Endodermal cell (in vitro differentiated cells): ENCODE measurements around the gene AFF2. TPM values are rescaled to one million over a fixed set of nuclear protein-coding genes. Genes with fewer than 3 reads are reported as not detected.

Experiments
- DNase-seq: peaks from one replicate; pipeline ENCODE4 v3.0.0-alpha.2; 2017
- H3K27ac ChIP-seq: 2 replicates; pipeline ENCODE4 v1.5.1; 2013; ENCODE audit warnings: mild to moderate bottlenecking, low read depth, low read length, moderate library complexity
- H3K27me3 ChIP-seq: 2 replicates; pipeline ENCODE4 v1.6.1; 2013; ENCODE audit warnings: mild to moderate bottlenecking, low read length, moderate library complexity; ENCODE audit not compliant: insufficient read depth, control insufficient read depth, poor library complexity, severe bottlenecking
- H3K36me3 ChIP-seq: 2 replicates; pipeline ENCODE4 v1.7.0; 2013; ENCODE audit warnings: mild to moderate bottlenecking, low read length, moderate library complexity; ENCODE audit not compliant: control insufficient read depth, insufficient read depth
- H3K4me1 ChIP-seq: one replicate; pipeline ENCODE4 v1.7.0; 2013; ENCODE audit warnings: low read length; ENCODE audit not compliant: control insufficient read depth, insufficient read depth
- H3K4me3 ChIP-seq: 2 replicates; pipeline ENCODE4 v1.5.1; 2013; ENCODE audit warnings: mild to moderate bottlenecking, low read length, moderate library complexity
- H3K9ac ChIP-seq: 2 replicates; pipeline ENCODE4 v1.6.1; 2013; ENCODE audit warnings: mild to moderate bottlenecking, low read length, moderate library complexity; ENCODE audit not compliant: poor library complexity, severe bottlenecking; ENCODE audit errors: extremely low read depth
- H3K9me3 ChIP-seq: 2 replicates; pipeline ENCODE4 v1.6.1; 2013; ENCODE audit warnings: mild to moderate bottlenecking, low read length, moderate library complexity; ENCODE audit not compliant: control insufficient read depth
- H3K27ac Mint-ChIP-seq: 2 replicates; pipeline ENCODE4 v1.8.0; 2020; ENCODE audit warnings: mixed read lengths
- H3K27me3 Mint-ChIP-seq: 2 replicates; pipeline ENCODE4 v1.8.0; 2021; ENCODE audit warnings: mild to moderate bottlenecking, mixed read lengths; ENCODE audit not compliant: insufficient read depth
- H3K36me3 Mint-ChIP-seq: 2 replicates; pipeline ENCODE4 v1.8.0; 2020; ENCODE audit warnings: low read depth, mixed read lengths
- H3K4me1 Mint-ChIP-seq: 2 replicates; pipeline ENCODE4 v1.8.0; 2020; ENCODE audit warnings: mixed read lengths
- H3K4me3 Mint-ChIP-seq: 2 replicates; pipeline ENCODE4 v1.8.0; 2020; ENCODE audit warnings: mild to moderate bottlenecking, moderate library complexity, mixed read lengths
- H3K9me3 Mint-ChIP-seq: 2 replicates; pipeline ENCODE4 v1.8.0; 2020; ENCODE audit warnings: mild to moderate bottlenecking, mixed read lengths
- WGBS, 2 experiments: methylation state at CpG; one replicate each; pipeline versions ENCODE4 v1.1.5 to v1.1.7; 2013; ENCODE audit warnings: missing lambda C conversion rate in 2 of 2, mixed read lengths in 1 of 2; ENCODE audit not compliant: insufficient coverage in 1 of 2, insufficient read length in 1 of 2; 5-methylcytosine and 5-hydroxymethylcytosine counted together
- total RNA-seq, 2 donors: library from RNA; stranded (reverse); fragmentation: NEBNext Ultra II Directional in 1 of 2; extraction: Animal tissue kit (Norgen Biotek cat#: 25700) in 1 of 2; gene quantifications; 2 replicates in 1 of 2; 3 replicates in 1 of 2; pipeline ENCODE4 v1.2.1, GENCODE V29; 2021
- TF ChIP-seq, protein P1 (sequence below): fragments of 200-600 bp; sonication (generic); conservative IDR thresholded peaks from 2 replicates; pipeline ENCODE4 v1.5.0; 2021; ENCODE audit warnings: antibody characterized with exemption, mild to moderate bottlenecking

The AFF2 gene
- total RNA-seq, 2 donors from 2014 or later: 3.7 to 5.6 TPM

GRCh38 chrX:148811236-148811635, 310.8 kb downstream of the AFF2 start:
- peaks cover 47% of the 10 kb centered on the region for H3K9me3 Mint-ChIP-seq
- TF ChIP-seq, protein P1, sequence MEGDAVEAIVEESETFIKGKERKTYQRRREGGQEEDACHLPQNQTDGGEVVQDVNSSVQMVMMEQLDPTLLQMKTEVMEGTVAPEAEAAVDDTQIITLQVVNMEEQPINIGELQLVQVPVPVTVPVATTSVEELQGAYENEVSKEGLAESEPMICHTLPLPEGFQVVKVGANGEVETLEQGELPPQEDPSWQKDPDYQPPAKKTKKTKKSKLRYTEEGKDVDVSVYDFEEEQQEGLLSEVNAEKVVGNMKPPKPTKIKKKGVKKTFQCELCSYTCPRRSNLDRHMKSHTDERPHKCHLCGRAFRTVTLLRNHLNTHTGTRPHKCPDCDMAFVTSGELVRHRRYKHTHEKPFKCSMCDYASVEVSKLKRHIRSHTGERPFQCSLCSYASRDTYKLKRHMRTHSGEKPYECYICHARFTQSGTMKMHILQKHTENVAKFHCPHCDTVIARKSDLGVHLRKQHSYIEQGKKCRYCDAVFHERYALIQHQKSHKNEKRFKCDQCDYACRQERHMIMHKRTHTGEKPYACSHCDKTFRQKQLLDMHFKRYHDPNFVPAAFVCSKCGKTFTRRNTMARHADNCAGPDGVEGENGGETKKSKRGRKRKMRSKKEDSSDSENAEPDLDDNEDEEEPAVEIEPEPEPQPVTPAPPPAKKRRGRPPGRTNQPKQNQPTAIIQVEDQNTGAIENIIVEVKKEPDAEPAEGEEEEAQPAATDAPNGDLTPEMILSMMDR: no peak
- H3K4me3 Mint-ChIP-seq: no peak overlapping the region
- Histone ChIP-seq H3K27me3 (no peaks in the 10 kb centered on the region), H3K9ac (no peak overlapping the region), H3K9me3 (no peaks in the 10 kb centered on the region), H3K27ac (no peak overlapping the region), H3K4me1 (no peaks in the 10 kb centered on the region), H3K4me3 (no peak overlapping the region), H3K36me3 (no peaks in the 10 kb centered on the region)
- H3K4me1 Mint-ChIP-seq: peaks cover 5% of the 10 kb centered on the region
- no peaks in the 10 kb centered on the region for H3K27me3 Mint-ChIP-seq
- H3K36me3 Mint-ChIP-seq: no peaks in the 10 kb centered on the region
- WGBS, 2 experiments: 91% methylated on average over 4 of the region's 5 CpGs; no CpG with 5 or more reads in 1 of the 2 experiments
- H3K27ac Mint-ChIP-seq: no peak overlapping the region
- DNase-seq: no peak

- Histone ChIP-seq H3K4me1 (no peaks in the 10 kb centered on the region), H3K36me3 (no peaks in the 10 kb centered on the region), H3K4me3 (no peak overlapping the region), H3K9ac (no peak overlapping the region), H3K27ac (no peak overlapping the region), H3K27me3 (no peaks in the 10 kb centered on the region), H3K9me3 (no peaks in the 10 kb centered on the region)
- no peaks in the 10 kb centered on the region for H3K36me3 Mint-ChIP-seq
- no peak overlapping the region for H3K27ac Mint-ChIP-seq
- no peaks in the 10 kb centered on the region for H3K4me1 Mint-ChIP-seq
- H3K9me3 Mint-ChIP-seq: peaks cover 41% of the 10 kb centered on the region
- no peak for DNase-seq
- 100% methylated on average over 1 of the region's 1 CpG; no CpG with 5 or more reads in 1 of the 2 experiments for WGBS, 2 experiments
- H3K27me3 Mint-ChIP-seq: no peaks in the 10 kb centered on the region
- TF ChIP-seq, protein P1: no peak
- no peak overlapping the region for H3K4me3 Mint-ChIP-seq
Measured at GRCh38 chrX:148813422-148813821, 313.0 kb downstream of the AFF2 start.

- WGBS, 2 experiments: 81 to 96% methylated on average over 3 to 4 of the region's 4 CpGs
- no peaks in the 10 kb centered on the region for H3K4me1 ChIP-seq
- H3K36me3 ChIP-seq: no peaks in the 10 kb centered on the region
- Mint-ChIP-seq H3K27me3 (no peaks in the 10 kb centered on the region), H3K4me3 (no peak overlapping the region), H3K27ac (no peak overlapping the region), H3K9me3 (peaks cover 37% of the 10 kb centered on the region), H3K4me1 (no peaks in the 10 kb centered on the region), H3K36me3 (no peaks in the 10 kb centered on the region)
- no peak overlapping the region for H3K4me3 ChIP-seq
- no peak overlapping the region for H3K27ac ChIP-seq
- no peaks in the 10 kb centered on the region for H3K27me3 ChIP-seq
- DNase-seq: no peak
- TF ChIP-seq, protein P1: no peak
- no peak overlapping the region for H3K9ac ChIP-seq
- no peaks in the 10 kb centered on the region for H3K9me3 ChIP-seq
Measured at GRCh38 chrX:148813967-148814366, 313.6 kb downstream of the AFF2 start.
